ENCODE results near the gene PRDM15.

DNA sequence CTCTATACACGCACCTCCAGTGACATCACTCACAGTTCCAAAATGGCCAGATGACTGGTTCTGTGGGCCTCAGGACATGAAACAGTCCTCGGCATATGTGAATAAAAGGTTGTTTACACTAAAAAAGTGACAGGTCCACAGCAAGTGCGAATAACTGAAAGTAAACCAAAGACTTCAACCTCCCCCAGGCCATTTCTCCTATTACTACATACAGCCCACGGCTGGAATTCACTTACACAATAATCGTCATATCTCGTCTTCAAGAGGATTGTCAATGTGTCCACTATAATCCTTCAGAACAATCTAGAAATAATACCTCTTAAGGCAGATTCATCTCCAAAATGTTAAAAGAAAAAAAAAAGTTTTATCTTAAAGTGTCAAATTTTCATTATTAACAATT lies 1.9 kb upstream of the PRDM15 start:
- TF ChIP-seq, protein P1, sequence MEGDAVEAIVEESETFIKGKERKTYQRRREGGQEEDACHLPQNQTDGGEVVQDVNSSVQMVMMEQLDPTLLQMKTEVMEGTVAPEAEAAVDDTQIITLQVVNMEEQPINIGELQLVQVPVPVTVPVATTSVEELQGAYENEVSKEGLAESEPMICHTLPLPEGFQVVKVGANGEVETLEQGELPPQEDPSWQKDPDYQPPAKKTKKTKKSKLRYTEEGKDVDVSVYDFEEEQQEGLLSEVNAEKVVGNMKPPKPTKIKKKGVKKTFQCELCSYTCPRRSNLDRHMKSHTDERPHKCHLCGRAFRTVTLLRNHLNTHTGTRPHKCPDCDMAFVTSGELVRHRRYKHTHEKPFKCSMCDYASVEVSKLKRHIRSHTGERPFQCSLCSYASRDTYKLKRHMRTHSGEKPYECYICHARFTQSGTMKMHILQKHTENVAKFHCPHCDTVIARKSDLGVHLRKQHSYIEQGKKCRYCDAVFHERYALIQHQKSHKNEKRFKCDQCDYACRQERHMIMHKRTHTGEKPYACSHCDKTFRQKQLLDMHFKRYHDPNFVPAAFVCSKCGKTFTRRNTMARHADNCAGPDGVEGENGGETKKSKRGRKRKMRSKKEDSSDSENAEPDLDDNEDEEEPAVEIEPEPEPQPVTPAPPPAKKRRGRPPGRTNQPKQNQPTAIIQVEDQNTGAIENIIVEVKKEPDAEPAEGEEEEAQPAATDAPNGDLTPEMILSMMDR (conservative IDR thresholded peaks at IDR 0.05 in 1 of 2, IDR thresholded peaks at IDR 0.05 in 1 of 2; ENCODE audit: low read depth in 1 of 2, low read length in 2 of 2) = no peak
- no peak for TF ChIP-seq EZH2 (IDR thresholded peaks at IDR 0.05; ENCODE audit: low read length, missing control alignments)

All from fibroblast of lung (primary cell).